Fibroblast of lung (primary cell): Measurements from ENCODE around the gene PDLIM7.

ENCODE experiments used
- EZH2 ChIP-seq: IDR thresholded peaks from 2 replicates; pipeline ENCODE4 v1.5.1; 2012; ENCODE audit warnings: low read length, control low read depth, mild to moderate bottlenecking; ENCODE audit errors: missing control alignments
- TF ChIP-seq, protein P1 (sequence below), 2 donors: IDR thresholded peaks in 1 of 2; conservative IDR thresholded peaks in 1 of 2; 1 replicate in 1 of 2; 2 replicates in 1 of 2; pipeline ENCODE4 v1.5.1; 2011 to 2012; ENCODE audit warnings: low read length in 2 of 2, control low read depth in 1 of 2, inconsistent platforms in 1 of 2, low read depth in 1 of 2, mild to moderate bottlenecking in 1 of 2

DNA sequence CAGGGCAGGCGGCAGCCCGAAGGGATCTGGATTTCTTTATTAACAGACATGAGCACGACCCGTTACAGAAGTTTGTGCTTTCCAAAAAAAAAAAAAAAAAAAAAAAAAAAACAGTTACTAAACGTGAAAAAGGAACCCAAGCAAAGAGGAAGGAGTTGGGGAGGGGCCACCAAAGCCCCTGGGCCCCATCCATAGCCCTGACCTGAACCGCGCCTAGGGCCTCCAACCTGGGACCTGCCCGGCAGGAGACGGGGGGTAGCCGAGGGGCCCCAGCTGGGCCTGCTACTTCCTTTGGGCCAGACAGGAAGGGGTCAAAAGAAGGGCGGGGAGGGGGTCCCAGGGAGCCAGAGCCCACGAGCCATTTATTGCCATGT is 40.8 kb downstream of the PDLIM7 start:
- no peak for TF ChIP-seq EZH2
- TF ChIP-seq, protein P1, sequence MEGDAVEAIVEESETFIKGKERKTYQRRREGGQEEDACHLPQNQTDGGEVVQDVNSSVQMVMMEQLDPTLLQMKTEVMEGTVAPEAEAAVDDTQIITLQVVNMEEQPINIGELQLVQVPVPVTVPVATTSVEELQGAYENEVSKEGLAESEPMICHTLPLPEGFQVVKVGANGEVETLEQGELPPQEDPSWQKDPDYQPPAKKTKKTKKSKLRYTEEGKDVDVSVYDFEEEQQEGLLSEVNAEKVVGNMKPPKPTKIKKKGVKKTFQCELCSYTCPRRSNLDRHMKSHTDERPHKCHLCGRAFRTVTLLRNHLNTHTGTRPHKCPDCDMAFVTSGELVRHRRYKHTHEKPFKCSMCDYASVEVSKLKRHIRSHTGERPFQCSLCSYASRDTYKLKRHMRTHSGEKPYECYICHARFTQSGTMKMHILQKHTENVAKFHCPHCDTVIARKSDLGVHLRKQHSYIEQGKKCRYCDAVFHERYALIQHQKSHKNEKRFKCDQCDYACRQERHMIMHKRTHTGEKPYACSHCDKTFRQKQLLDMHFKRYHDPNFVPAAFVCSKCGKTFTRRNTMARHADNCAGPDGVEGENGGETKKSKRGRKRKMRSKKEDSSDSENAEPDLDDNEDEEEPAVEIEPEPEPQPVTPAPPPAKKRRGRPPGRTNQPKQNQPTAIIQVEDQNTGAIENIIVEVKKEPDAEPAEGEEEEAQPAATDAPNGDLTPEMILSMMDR (conservative IDR thresholded peaks at IDR 0.05 in 1 of 2, IDR thresholded peaks at IDR 0.05 in 1 of 2; ENCODE audit: low read depth in 1 of 2, low read length in 2 of 2): no peak
